ENCODE data around the gene ACTR1B.

Gene ACTR1B

GRCh38 chr2:97706112-97706511 is 42.3 kb upstream of the ACTR1B start:
- no peak for TF ChIP-seq CTCF (IDR thresholded peaks at IDR 0.05)

- TF ChIP-seq CTCF (IDR thresholded peaks at IDR 0.05), result no peak
Measured at GRCh38 chr2:97704989-97705388, 41.1 kb upstream of the ACTR1B start.

GRCh38 chr2:97703741-97704140 is 39.9 kb upstream of the ACTR1B start:
- no peak for TF ChIP-seq CTCF (IDR thresholded peaks at IDR 0.05)

GRCh38 chr2:97702731-97703470 is 39.1 kb upstream of the ACTR1B start:
- TF ChIP-seq CTCF (IDR thresholded peaks at IDR 0.05), result no peak

GRCh38 chr2:97701851-97702465 is 38.1 kb upstream of the ACTR1B start:
- TF ChIP-seq CTCF (IDR thresholded peaks at IDR 0.05), result no peak

GRCh38 chr2:97701186-97701585 is 37.3 kb upstream of the ACTR1B start:
- no peak for TF ChIP-seq CTCF (IDR thresholded peaks at IDR 0.05)

GRCh38 chr2:97699765-97700444 is 36.1 kb upstream of the ACTR1B start:
- TF ChIP-seq CTCF (IDR thresholded peaks at IDR 0.05), result peak; percentile 50
